Fibroblast of lung (primary cell): ENCODE measurements around the gene FBL. TPM values are rescaled to one million over a fixed set of nuclear protein-coding genes. Genes with fewer than 3 reads are reported as not detected.

ENCODE experiments used
- DNase-seq, 2 donors: peaks; one replicate each; pipeline versions ENCODE4 v3.0.0 to v3.0.0-alpha.2; 2010; ENCODE audit warnings: low read depth in 2 of 2
- H2AFZ ChIP-seq: 2 replicates; pipeline ENCODE4 v1.5.1; 2012; ENCODE audit warnings: low read length, control low read depth, inconsistent platforms
- H3K27ac ChIP-seq: 2 replicates; pipeline ENCODE4 v1.5.1; 2011; ENCODE audit warnings: low read length, control low read depth; ENCODE audit not compliant: insufficient read depth
- H3K27me3 ChIP-seq: 2 replicates; pipeline ENCODE4 v1.5.1; 2011; ENCODE audit warnings: mild to moderate bottlenecking, low read length; ENCODE audit not compliant: control insufficient read depth, insufficient read depth
- H3K36me3 ChIP-seq: 2 replicates; pipeline ENCODE4 v1.5.1; 2011; ENCODE audit warnings: low read length; ENCODE audit not compliant: control insufficient read depth, insufficient read depth
- H3K4me1 ChIP-seq: 2 replicates; pipeline ENCODE4 v1.5.1; 2011; ENCODE audit warnings: low read length; ENCODE audit not compliant: control insufficient read depth, insufficient read depth; ENCODE audit errors: extremely low read depth
- H3K4me2 ChIP-seq: 2 replicates; pipeline ENCODE4 v1.5.1; 2011; ENCODE audit warnings: low read length, control low read depth; ENCODE audit not compliant: insufficient read depth; ENCODE audit errors: extremely low read depth
- H3K4me3 ChIP-seq, 4 experiments: fragments of 200-600 bp in 1 of 4; sonication (generic) in 1 of 4; replicated peaks in 1 of 4; 2 replicates each; pipeline ENCODE4 v1.5.1; 2011 to 2016; ENCODE audit warnings: low read length in 4 of 4, low read depth in 3 of 4, mild to moderate bottlenecking in 3 of 4, control low read depth in 2 of 4, inconsistent platforms in 1 of 4, mixed read lengths in 1 of 4; ENCODE audit not compliant: insufficient read depth in 1 of 4; ENCODE audit errors: control extremely low read depth in 1 of 4
- H3K79me2 ChIP-seq: 2 replicates; pipeline ENCODE4 v1.5.1; 2012; ENCODE audit warnings: mild to moderate bottlenecking, low read length, inconsistent platforms; ENCODE audit not compliant: control insufficient read depth, insufficient read depth
- H3K9ac ChIP-seq: 2 replicates; pipeline ENCODE4 v1.5.1; 2011; ENCODE audit warnings: mild to moderate bottlenecking, low read length, control low read depth; ENCODE audit not compliant: insufficient read depth
- H3K9me3 ChIP-seq: 2 replicates; pipeline ENCODE4 v1.5.1; 2012; ENCODE audit warnings: low read depth, low read length; ENCODE audit not compliant: control insufficient read depth, insufficient read depth
- H4K20me1 ChIP-seq: 2 replicates; pipeline ENCODE4 v1.5.1; 2011; ENCODE audit warnings: low read length; ENCODE audit not compliant: control insufficient read depth, insufficient read depth; ENCODE audit errors: extremely low read depth
- CTCF ChIP-seq, 2 donors: IDR thresholded peaks in 1 of 2; conservative IDR thresholded peaks in 1 of 2; 1 replicate in 1 of 2; 2 replicates in 1 of 2; pipeline ENCODE4 v1.5.1; 2011 to 2012; ENCODE audit warnings: low read length in 2 of 2, control low read depth in 1 of 2, inconsistent platforms in 1 of 2, low read depth in 1 of 2, mild to moderate bottlenecking in 1 of 2
- EZH2 ChIP-seq: IDR thresholded peaks from 2 replicates; pipeline ENCODE4 v1.5.1; 2012; ENCODE audit warnings: low read length, control low read depth, mild to moderate bottlenecking; ENCODE audit errors: missing control alignments
- polyA plus RNA-seq, 2 donors: library from polyadenylated mRNA; depleted of rRNA in 1 of 2; stranded (reverse) in 1 of 2; unstranded in 1 of 2; fragments of >200 nt; gene quantifications; 2 replicates each; pipeline ENCODE4 v1.2.1, GENCODE V29; 2011 to 2012; ENCODE audit warnings: missing spikeins in 1 of 2
- total RNA-seq: library from RNA; depleted of rRNA; stranded (reverse); fragments of >200 nt; gene quantifications from 2 replicates; pipeline ENCODE4 v1.2.1, GENCODE V29; 2014

The FBL gene
- total and polyA plus RNA-seq, 2 donors (not counting 1 experiment from before 2014, with no cell fraction given): 127 to 177 TPM

- Histone ChIP-seq H3K4me1 (no peaks in the 10 kb centered on the region), H3K9ac (no peak overlapping the region), H3K27me3 (no peaks in the 10 kb centered on the region), H3K27ac (no peak overlapping the region), H3K79me2 (no peaks in the 10 kb centered on the region), H2AFZ (no peak overlapping the region), H3K36me3 (no peaks in the 10 kb centered on the region), H3K9me3 (no peaks in the 10 kb centered on the region), H4K20me1 (no peaks in the 10 kb centered on the region), H3K4me2 (no peak overlapping the region), H3K4me3 (no peak overlapping the region)
- DNase-seq: no peak
- TF ChIP-seq EZH2 (no peak), CTCF (conservative IDR thresholded peaks at IDR 0.05 in 1 of 2, IDR thresholded peaks at IDR 0.05 in 1 of 2; ENCODE audit: low read depth in 1 of 2, low read length in 2 of 2) (no peak)
These were observed 25.2 kb upstream of the FBL start for GRCh38 chr19:39871362-39871761.

- H3K27me3 ChIP-seq: no peaks in the 10 kb centered on the region
- no peaks in the 10 kb centered on the region for H4K20me1 ChIP-seq
- no peak overlapping the region for H3K27ac ChIP-seq
- no peak overlapping the region for H3K4me3 ChIP-seq
- no peak overlapping the region for H2AFZ ChIP-seq
- H3K4me1 ChIP-seq: no peaks in the 10 kb centered on the region
- no peak overlapping the region for H3K4me2 ChIP-seq
- H3K9me3 ChIP-seq: no peaks in the 10 kb centered on the region
- TF ChIP-seq CTCF (conservative IDR thresholded peaks at IDR 0.05 in 1 of 2, IDR thresholded peaks at IDR 0.05 in 1 of 2; ENCODE audit: low read depth in 1 of 2, low read length in 2 of 2): no peak
- DNase-seq: no peak
- H3K36me3 ChIP-seq: no peaks in the 10 kb centered on the region
- no peak overlapping the region for H3K9ac ChIP-seq
- H3K79me2 ChIP-seq: no peaks in the 10 kb centered on the region
These were observed 24.2 kb upstream of the FBL start for GRCh38 chr19:39870171-39870971.

GRCh38 chr19:39867952-39868351, 21.8 kb upstream of the FBL start:
- no peak overlapping the region for H3K4me3 ChIP-seq
- no peaks in the 10 kb centered on the region for H3K27me3 ChIP-seq

More at GRCh38 chr19:39867952-39868351, 21.8 kb upstream of the FBL start:
- no peak for DNase-seq
- Histone ChIP-seq H4K20me1 (no peaks in the 10 kb centered on the region), H3K4me2 (no peak overlapping the region), H3K9me3 (no peaks in the 10 kb centered on the region), H2AFZ (no peak overlapping the region), H3K36me3 (no peaks in the 10 kb centered on the region), H3K79me2 (no peaks in the 10 kb centered on the region), H3K9ac (no peak overlapping the region), H3K4me1 (no peaks in the 10 kb centered on the region), H3K27ac (no peak overlapping the region)
- TF ChIP-seq EZH2: no peak
- TF ChIP-seq CTCF (conservative IDR thresholded peaks at IDR 0.05 in 1 of 2, IDR thresholded peaks at IDR 0.05 in 1 of 2; ENCODE audit: low read depth in 1 of 2, low read length in 2 of 2): no peak
